Body of pancreas (tissue), 4 donors: ENCODE results near the gene STAB1.

ENCODE experiments used
- CTCF ChIP-seq, 7 experiments: fragments of 450-650 bp in 4 of 7; fragments of 200-600 bp in 3 of 7; sonication (generic) in 3 of 7; IDR thresholded peaks; one replicate each; pipeline ENCODE4 v1.5.1; 2016 to 2019; ENCODE audit warnings: antibody characterized with exemption in 7 of 7
- POLR2A ChIP-seq, 3 donors: fragments of 450-650 bp; IDR thresholded peaks; one replicate each; pipeline ENCODE4 v1.6.1; 2016; ENCODE audit warnings: antibody characterized with exemption in 3 of 3, mild to moderate bottlenecking in 2 of 3

- TF ChIP-seq CTCF (IDR thresholded peaks at IDR 0.05) (no peak), POLR2A (IDR thresholded peaks at IDR 0.05) (no peak)
Measured at GRCh38 chr3:52447512-52448355, 47.4 kb upstream of the STAB1 start.
